HepG2 (cell line): ENCODE measurements around the gene MORN3.

Experiments used
- AHR ChIP-seq: IDR thresholded peaks from 2 replicates; pipeline ENCODE4 v1.6.1; 2018; ENCODE audit warnings: missing genetic modification reagents, missing compliant biosample characterization
- POLR2AphosphoS5 ChIP-seq: IDR thresholded peaks from 2 replicates; pipeline ENCODE4 v1.6.1; 2012; ENCODE audit warnings: low read depth, low read length
- TAF1 ChIP-seq: sonication (generic); formaldehyde crosslinking; IDR thresholded peaks from 2 replicates; pipeline ENCODE4 v1.4.0; 2020; ENCODE audit warnings: missing genetic modification reagents
- ZNF749 ChIP-seq: sonication (generic); formaldehyde crosslinking; IDR thresholded peaks from 2 replicates; pipeline ENCODE4 v1.8.0; 2022; ENCODE audit warnings: mild to moderate bottlenecking, missing genetic modification reagents, moderate library complexity, borderline replicate concordance
- TF ChIP-seq, protein P1 (sequence below): sonication (generic); formaldehyde crosslinking; IDR thresholded peaks from 2 replicates; pipeline ENCODE4 v1.5.0; 2020; ENCODE audit warnings: mild to moderate bottlenecking, missing genetic modification reagents, moderate library complexity

DNA sequence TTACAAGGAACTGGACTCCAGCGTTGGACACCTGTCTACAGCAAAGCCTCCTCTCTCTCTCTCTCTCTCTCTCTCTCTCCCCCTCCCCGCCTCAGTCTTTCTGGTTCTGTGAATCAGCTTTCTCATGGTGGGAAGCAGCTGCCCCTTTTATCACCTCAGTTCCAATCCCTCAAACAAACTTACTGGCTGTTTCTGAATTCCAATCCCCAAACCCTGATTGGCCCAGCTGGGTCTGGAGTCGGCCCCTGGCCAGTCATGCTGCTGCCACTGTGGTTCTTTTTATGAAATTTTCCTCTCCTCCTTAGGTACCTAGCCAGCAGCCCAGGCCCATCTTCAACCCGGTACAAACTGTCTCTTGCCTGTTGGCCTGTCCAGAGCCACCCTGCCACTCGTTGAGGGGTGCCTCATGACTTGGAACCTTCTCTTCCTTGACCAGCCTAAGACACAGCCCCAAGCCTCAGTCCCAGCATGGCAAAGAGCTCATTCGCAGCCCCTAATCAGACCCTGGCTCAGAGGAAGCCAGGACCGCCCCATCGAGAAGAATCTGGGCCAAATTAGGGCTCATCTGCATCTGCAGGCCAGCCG, 9.4 kb upstream of the MORN3 start:
- no peak for TF ChIP-seq POLR2AphosphoS5
- TF ChIP-seq ZNF749 (CRISPR knock-in tag): no peak
- no peak for TF ChIP-seq AHR (CRISPR knock-in tag)
- TF ChIP-seq TAF1 (CRISPR knock-in tag): no peak
- TF ChIP-seq, protein P1, sequence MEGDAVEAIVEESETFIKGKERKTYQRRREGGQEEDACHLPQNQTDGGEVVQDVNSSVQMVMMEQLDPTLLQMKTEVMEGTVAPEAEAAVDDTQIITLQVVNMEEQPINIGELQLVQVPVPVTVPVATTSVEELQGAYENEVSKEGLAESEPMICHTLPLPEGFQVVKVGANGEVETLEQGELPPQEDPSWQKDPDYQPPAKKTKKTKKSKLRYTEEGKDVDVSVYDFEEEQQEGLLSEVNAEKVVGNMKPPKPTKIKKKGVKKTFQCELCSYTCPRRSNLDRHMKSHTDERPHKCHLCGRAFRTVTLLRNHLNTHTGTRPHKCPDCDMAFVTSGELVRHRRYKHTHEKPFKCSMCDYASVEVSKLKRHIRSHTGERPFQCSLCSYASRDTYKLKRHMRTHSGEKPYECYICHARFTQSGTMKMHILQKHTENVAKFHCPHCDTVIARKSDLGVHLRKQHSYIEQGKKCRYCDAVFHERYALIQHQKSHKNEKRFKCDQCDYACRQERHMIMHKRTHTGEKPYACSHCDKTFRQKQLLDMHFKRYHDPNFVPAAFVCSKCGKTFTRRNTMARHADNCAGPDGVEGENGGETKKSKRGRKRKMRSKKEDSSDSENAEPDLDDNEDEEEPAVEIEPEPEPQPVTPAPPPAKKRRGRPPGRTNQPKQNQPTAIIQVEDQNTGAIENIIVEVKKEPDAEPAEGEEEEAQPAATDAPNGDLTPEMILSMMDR (CRISPR knock-in tag): no peak
